ENCODE measurements around the gene COPRS. TPM values are rescaled to one million over a fixed set of nuclear protein-coding genes. Genes with fewer than 3 reads are reported as not detected.

The COPRS gene
- total and polyA plus RNA-seq, 2 of the 13 experiments (the other 11 are each of a cell fraction or from before 2014, with no cell fraction given): 22.7 to 93.8 TPM

DNA sequence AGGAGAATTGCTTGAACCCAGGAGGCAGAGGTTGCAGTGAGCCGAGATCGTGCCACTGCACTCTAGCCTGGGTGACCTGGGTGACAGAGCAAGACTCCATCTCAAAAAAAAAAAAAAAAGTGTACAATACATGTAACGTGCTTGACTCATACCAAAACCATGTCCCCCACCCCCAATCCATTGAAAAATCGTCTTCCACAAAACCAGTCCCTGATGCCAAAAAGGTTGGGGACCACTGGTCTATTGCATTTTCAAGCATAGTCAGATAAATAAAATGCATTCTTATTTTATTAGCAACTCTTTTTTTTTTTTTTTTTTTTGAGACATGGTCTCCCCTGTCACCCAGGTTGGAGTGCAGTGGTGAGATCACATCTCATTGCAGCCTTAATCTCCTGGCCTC is 52.1 kb downstream of the COPRS start:
- intact Hi-C loops (cut with micrococcal nuclease; ENCODE audit: unreplicated experiment): loop anchor here (10.0 kb wide), 1 partner anchor 52 kb away; no protein-coding TSS in a partner anchor
- H3K4me3 ChIP-seq (replicated peaks in 1 of 3; ENCODE audit: insufficient read depth in 1 of 3, low read depth in 2 of 3, low read length in 3 of 3): no peak overlapping the region
- H3K27ac ChIP-seq (ENCODE audit: extremely low read length, insufficient read depth, low read length): no peak overlapping the region
- no peaks in the 10 kb centered on the region for H3K36me3 ChIP-seq (replicated peaks in 1 of 2; ENCODE audit: control insufficient read depth in 1 of 2, insufficient read depth in 2 of 2, low read length in 2 of 2)
- in situ Hi-C loops (cut with HindIII; ENCODE audit: extremely low pct_ligation_motif_present, low pct_unique_long_range_greater_than_20kb): no loop called here
- no peak overlapping the region for H3K4me2 ChIP-seq (ENCODE audit: low read depth, low read length)
- ChIA-PET CTCF (ENCODE audit: low intra/inter-chr PET ratio, low total read pairs) (no interaction called here), POLR2A (no interaction called here)
- TF ChIP-seq ZXDC (CRISPR knock-in tag; IDR thresholded peaks at IDR 0.05) (no peak), MLX (CRISPR knock-in tag; IDR thresholded peaks at IDR 0.05) (no peak), ZNF546 (CRISPR knock-in tag; conservative IDR thresholded peaks at IDR 0.05) (no peak), ZNF678 (CRISPR knock-in tag; IDR thresholded peaks at IDR 0.05) (no peak)
- no TSS peak for BruUV-seq (replicated peaks)
- ATAC-seq: no peak
- 95% methylated on average over 4 of the region's 4 CpGs for WGBS (ENCODE audit: low lambda C conversion rate)
- DNase-seq (ENCODE audit: low spot score): no peak
- no peaks in the 10 kb centered on the region for H3K27me3 ChIP-seq (ENCODE audit: control insufficient read depth in 1 of 2, insufficient read depth in 2 of 2, low read length in 2 of 2)
- no peaks in the 10 kb centered on the region for H3K9me3 ChIP-seq (ENCODE audit: low read length)
- H4K20me1 ChIP-seq (ENCODE audit: insufficient read depth, low read length): no peaks in the 10 kb centered on the region
- H3K79me2 ChIP-seq (ENCODE audit: insufficient read depth, low read length): no peaks in the 10 kb centered on the region
- H2AFZ ChIP-seq (ENCODE audit: low read length): no peak overlapping the region
- no peak overlapping the region for H3K9ac ChIP-seq (ENCODE audit: insufficient read depth, low read depth, low read length)
- FAIRE-seq: no peak
- H3K4me1 ChIP-seq (ENCODE audit: insufficient read depth, low read length): peaks cover 85% of the 10 kb centered on the region

All from HepG2 (cell line).